Measurements from ENCODE around the gene NMNAT1.
"Not testable (repeated sequence)": the region's sequence is repeated elsewhere in the genome, so short reads cannot be mapped to it uniquely, and the experiment has no call there.

The NMNAT1 gene

DNA sequence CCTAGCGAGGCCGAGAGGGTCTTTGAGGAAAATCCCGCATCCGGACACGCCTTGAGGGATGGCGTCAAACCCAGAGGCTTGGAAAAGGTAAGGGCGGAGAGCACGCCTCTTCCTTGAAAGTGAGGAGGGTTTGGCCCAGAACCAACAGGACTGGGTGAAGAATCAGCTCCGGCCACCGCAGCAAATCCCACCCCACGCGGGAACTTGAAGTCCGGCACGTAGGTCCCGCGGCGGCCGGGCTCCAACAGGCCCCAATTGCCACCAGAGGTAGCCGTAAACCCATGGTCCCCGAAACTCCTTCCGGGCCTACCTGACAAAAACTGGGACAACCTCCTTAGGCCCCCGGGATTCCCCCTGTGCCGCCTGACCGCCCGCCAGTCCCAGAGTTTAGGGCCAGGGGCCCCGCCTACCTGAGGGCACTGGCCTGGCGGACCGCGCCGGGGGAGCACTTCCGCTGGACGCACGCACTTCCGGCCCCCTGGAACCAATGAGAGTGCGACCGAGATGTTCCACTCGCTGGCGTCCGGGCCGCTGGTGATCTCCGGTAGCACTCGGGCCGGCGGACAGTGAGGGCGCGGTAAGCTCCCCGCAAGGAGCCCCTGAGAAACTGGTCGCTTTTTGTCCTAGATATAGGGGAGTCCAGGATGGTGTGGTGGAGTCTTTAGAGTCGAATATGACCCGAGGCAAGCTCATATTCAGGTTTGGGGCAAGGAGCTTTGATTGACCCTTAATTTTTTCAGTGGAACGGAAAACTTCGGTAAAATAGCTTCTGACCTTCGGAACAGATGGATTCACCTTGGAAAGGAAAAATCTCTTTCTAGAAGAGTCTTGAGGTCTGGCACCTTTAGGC lies at the start of gene NMNAT1, which contains the start of gene LZIC:
NMNAT1 (plus strand) TSS at position 537 of the 850 bp plus-strand sequence. CDS start 28,599 bp downstream, outside the sequence.
LZIC (minus strand) TSS at position 453 of the 850 bp plus-strand sequence. CDS start 6,772 bp downstream, outside the sequence.
- in situ Hi-C loops (cut with HindIII; ENCODE audit: low sequenced_read_pairs) = no loop called here

DNA sequence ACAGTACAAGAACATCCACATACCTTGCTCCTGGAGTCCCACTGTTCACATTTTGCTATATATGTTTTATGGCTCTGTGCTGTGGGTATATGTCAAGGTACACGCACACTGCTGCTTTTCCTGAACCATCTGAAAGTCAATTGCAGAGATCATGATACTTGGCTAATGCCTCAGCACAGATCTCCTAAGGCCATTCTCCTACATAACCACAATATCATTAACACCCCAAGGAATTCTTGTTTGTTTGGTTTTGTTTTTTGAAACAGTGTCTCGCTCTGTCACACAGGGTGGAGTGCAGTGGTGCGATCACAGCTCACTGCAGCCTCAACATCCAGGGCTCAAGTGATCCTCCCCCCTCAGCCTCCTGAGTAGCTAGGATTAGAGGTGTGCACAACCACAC lies 49.2 kb upstream of the NMNAT1 start:
- in situ Hi-C loops (cut with HindIII; ENCODE audit: low sequenced_read_pairs) = loop anchor here (5.0 kb wide), 1 partner anchor 98 kb away; no protein-coding TSS in a partner anchor

DNA sequence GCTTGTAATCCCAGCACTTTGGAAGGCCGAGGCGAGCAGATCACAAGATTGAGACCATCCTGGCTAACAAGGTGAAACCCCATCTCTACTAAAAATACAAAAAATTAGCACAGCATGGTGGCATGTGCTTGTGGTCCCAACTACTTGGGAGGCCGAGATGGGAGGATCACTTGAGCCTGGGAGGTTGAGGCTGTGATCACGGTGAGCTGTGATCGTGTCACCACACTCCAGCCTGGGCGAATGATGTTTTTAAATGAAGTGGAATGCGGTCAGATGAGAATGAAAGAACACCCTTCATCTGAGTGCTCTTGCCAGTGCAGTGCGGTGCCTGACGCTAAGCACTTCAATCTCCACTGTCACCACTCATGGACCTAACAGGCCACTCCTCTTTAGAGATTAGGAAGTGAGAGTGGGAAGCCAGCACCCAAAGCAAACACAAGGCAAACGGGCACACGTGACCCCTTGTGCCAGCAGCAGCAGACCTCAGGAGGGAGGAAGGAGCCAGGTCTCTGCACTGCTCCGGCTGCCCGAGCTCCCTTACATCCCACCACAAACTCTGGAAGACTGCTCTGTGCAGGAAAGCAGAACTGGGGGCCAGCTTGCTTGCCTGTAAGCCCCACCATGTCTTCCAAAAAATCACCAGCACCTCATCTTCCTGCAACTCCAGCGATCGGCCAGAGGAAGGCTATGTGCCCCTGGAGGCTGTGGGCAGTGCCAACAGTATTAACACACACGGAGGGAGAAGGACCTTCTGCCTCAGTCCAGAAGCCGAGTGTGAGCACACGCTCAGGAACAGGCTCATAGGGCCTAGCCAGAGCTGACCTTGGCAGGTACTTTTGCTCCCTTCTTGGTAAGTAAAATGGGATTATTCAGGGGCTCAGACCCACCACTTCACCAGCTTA lies 42.9 kb upstream of the NMNAT1 start:
- in situ Hi-C loops (cut with HindIII; ENCODE audit: low sequenced_read_pairs) = no loop called here

DNA sequence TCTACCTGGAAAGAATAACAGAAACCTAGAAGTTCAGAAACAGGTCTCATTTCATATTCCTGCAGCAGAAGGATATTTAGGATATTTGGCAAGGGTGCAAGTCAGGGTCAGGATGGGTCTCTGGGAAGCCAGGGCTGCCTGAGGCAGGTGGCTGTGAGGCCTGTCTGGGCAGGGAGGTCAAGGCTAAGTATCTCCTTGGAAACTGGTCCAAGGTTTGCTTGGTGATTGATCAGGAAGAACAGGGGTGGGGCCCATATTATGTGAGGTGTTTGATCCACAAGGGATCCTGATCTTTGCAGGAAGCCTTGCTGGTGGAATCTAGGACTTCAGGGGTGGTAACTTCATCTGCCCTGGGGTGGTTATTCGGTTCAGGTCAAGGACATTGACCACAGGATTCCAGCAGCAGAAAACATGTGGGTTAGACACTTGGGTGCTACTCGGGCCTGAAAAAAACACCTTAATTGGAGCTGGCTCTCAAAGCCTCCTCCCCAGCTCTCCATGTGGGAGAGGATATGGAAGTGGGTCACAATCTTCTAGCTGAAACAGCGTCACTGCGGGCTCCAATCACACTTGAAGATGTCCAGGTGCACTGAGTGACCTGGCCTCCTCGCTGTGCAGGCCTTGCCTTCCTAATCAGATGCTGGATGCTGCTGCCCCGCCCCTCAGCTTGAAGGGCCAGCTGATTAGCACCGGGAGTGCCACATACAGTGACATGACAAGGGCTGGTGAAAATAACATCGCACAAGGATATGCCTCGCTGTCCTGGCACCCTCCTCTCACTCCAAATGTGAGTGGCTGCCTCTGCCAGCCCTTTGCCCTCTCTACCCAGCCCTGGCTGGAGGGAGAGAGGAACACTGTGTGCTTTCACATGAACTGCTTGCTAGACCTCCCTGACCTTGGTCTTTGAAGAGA lies 41.9 kb upstream of the NMNAT1 start:
- in situ Hi-C loops (cut with HindIII; ENCODE audit: low sequenced_read_pairs) = no loop called here

DNA sequence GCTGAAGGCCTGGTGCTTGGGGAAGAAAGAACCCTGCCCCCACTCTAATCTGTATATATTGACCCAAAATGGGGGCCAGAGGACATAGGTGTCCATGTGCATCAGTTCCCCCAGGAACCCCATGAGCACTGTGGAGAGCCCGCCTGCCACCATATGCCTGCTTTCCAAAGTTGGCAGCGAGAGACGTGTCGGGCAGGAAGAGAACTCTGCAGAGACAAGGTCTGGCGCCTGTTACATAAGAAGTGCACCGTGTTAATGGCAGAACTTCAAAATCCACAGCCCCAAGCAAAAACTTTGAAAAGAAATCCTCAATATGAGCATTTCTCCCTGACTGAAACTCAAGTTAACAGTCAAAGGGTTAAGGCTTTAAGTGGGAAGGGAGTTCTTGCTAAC lies 41.2 kb upstream of the NMNAT1 start:
- in situ Hi-C loops (cut with HindIII; ENCODE audit: low sequenced_read_pairs) = no loop called here

DNA sequence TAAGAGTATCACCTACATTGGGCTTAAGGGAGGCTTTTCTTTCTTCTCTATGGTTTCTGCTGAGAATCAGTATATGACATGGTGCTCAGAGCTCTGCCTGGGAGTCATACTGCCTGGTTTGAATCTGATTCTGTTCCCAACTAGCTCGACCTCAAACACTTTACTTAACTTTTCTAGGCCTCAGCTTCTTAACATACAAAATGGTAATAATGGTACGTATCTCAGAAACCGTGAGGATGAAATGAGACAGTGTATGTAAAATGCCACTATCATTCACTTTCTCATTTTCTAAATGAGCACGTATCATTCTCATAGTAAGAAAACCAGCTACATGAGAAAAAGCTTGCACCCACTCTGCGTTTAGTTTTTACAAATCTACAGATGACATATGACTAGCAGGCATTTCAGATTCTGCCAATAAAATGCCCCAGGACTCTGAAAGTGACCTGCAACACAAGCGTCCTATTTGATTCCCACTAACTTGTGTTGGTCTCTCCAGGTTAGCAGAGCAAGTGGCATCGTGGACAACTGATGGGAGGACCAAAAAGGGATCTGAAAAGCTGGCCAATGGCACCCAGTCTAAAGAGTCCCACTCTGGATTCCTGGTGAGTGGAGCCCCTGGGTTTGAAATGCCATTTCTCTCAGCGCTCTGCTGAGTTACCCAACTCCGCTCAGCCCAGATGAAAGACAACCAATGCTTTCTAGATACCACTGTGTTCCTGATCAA lies 39.3 kb upstream of the NMNAT1 start:
- in situ Hi-C loops (cut with HindIII; ENCODE audit: low sequenced_read_pairs) = no loop called here

DNA sequence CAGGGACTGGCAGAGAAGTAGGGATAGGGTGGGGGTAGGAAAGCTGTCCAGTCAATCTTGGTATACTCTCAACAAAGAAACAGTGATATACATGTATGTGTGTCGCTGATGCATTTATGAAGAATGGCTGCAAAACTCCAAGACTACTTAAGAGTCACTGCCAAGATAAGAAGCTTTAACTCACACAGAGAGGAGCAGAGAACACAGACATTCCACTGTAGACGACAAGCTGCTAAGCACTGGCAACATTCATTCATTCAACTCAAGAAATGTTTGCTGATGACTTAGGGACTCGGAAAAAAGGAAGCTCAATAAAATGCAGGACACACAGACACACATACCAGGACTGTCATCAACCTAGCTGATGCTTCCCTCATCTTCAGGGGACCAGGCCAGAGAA lies 38.7 kb upstream of the NMNAT1 start:
- in situ Hi-C loops (cut with HindIII; ENCODE audit: low sequenced_read_pairs) = no loop called here

DNA sequence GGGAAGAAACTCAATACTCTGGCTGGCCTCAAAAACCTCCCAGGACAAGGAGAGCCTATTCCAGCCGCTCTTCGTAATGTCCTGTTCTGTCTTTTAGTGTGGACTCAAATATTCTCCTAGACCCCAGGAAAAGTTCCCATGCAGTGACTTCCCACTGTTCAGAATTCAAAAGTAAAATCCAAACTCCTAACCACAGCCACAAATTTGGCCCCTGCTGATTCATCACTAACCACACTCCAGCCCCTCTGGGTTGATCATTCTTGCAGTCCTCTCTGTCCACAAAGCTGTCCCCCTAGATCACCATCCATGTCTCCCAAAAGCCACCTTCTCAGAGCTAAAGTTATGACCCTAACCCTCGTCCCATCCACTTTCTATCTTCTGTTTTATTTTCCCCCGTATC lies 38.3 kb upstream of the NMNAT1 start:
- in situ Hi-C loops (cut with HindIII; ENCODE audit: low sequenced_read_pairs) = no loop called here

DNA sequence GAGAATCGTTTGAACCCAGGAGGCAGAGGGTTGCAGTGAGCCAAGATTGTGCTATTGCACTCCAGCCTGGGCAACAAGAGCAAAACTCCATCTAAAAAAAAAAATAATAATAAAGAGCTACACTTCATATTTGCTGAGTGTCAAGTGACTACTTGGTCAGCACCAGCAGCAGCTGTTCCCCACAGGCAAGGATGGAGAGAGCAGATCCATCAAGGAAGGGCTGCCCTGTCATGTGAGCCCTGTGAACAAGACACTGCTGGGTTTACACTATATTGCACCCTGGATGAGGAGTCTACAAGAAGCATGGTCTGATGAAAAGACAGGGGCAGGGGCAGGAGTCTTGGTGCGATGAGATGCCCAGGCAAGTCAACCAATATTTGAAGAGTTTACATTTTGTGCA lies 36.8 kb upstream of the NMNAT1 start:
- in situ Hi-C loops (cut with HindIII; ENCODE audit: low sequenced_read_pairs) = no loop called here

DNA sequence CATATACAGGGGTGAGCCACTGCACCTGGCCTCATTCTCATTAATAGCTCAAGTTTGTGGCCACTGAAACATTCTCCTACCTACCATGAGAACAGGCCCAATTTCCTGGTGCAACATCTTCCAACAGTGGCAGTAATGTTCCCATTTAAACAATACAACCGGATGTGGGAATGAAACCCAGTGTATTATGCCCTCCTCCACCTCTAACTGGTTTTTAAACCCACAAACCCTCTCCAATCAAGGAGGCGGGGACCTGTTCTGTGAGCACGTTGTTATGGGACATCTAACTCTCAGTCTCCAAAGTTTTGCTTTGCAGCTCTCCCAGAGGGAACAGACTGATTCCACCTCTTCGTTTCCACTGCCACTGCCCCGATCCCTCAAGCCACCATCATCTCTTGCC lies 35.8 kb upstream of the NMNAT1 start:
- in situ Hi-C loops (cut with HindIII; ENCODE audit: low sequenced_read_pairs) = no loop called here

DNA sequence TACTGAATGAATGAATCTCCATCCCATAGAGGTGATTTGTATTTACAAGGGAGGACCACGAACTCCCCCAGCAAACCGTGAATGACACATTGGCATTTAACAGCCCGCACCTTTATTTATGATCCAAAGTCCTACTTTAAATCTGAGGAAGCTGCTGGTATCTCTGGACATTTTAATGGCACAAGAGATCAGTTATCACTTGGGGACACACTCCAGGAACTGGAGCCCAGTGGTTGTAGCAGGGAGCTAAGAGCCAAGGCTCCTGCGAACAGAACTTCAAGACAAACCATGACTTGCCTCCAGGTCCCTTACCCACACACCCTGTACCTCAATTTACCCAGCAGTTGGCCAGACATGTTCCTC lies 34.4 kb upstream of the NMNAT1 start:
- in situ Hi-C loops (cut with HindIII; ENCODE audit: low sequenced_read_pairs) = no loop called here

DNA sequence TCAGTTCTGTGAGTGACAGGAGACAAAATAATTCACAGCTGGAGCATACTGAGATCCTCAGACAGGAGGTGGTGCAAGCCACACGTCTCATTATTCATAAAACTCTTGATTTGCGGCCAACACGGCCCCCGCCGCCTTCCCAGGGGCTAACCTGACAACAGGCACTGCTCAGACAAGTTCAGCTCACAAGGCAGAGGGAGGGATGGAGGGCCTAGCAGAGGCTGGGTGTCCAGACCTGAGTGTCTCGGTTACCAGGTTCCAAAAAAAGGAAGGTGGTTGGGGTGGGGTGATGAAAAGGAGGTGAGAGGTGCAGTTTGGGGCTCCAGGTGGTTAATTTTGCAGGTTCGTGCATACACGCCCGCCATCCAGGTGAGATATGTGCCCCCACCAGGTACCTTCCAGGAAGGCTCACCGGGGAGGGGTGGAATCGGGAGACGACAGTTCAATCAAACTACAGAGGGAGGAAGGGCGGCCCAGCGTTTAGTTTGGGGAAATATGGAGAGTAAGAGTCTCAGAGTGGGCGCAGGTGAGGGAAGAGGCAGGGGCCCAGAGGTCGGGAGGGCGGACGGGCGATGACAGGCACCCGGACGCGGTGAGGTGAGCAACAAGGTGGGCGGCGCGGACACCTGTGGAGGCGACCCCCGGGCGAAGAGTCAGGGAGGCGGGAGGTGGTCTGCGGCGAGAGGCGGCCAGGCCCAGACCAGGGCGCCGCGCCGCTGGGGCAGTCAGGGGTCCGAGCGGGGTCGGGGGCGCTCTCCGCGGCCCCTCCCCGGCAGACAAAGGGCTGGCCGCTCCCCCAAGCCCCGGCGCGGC lies 33.8 kb upstream of the NMNAT1 start:
- in situ Hi-C loops (cut with HindIII; ENCODE audit: low sequenced_read_pairs) = no loop called here

DNA sequence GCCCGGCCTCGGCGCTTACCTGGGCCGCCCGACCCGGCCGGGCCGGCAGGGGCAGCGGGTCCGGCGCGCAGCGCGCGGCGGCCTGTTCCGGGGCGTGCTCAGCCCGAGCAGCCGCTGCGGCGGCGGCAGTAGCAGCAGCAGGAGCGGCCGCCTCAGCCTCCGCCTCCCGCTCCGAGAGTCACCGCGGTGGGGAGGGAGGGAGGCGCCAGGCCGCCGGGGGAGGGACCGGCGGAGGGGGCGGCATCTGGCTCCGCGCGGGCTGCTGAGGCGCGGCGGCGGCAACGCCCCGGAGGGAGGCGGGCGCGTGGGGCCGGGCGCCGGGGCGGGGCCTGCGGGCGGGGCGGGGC lies 33.2 kb upstream of the NMNAT1 start, which contains the start of gene CTNNBIP1:
CTNNBIP1 (minus strand) TSS at position 194 of the 347 bp plus-strand sequence. CDS start 38,205 bp downstream, outside the sequence.
- in situ Hi-C loops (cut with HindIII; ENCODE audit: low sequenced_read_pairs) = no loop called here

DNA sequence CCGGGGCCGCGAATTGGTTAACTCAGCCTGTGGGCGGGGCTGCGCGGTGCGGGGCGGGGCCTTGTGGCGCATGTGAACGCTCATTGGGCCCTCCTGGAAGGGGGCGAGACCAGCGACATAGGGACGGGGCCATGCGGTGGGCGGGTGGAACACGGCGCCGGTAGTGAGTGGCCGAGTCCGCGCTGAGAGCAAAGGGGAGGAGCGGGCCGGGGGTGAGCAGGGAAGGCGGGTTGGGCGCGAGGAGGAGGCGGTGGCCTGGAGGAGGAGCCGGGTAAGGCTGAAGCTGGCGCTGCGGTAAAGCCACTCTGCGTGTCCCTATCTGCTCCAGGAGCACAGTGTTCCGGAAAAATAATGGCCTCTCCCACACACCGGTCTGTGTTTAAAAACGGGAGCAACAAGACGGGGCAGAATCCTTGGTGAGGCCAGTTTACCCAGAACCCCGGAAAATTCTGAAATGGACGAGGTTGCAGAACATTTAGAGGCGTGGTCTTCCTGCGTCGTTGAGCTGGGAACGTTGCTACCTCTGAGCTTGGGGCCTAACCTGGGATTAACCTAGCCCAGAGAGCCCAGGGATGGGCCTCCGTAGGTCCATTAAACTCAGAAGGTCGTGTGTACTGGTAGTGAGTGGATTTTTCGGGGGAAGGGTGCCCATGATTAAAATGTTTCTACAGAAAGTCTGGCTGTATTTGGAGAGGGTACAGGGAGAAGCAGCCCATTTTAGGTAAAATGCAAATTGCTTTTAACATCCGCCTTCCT lies 32.7 kb upstream of the NMNAT1 start:
- in situ Hi-C loops (cut with HindIII; ENCODE audit: low sequenced_read_pairs) = no loop called here

DNA sequence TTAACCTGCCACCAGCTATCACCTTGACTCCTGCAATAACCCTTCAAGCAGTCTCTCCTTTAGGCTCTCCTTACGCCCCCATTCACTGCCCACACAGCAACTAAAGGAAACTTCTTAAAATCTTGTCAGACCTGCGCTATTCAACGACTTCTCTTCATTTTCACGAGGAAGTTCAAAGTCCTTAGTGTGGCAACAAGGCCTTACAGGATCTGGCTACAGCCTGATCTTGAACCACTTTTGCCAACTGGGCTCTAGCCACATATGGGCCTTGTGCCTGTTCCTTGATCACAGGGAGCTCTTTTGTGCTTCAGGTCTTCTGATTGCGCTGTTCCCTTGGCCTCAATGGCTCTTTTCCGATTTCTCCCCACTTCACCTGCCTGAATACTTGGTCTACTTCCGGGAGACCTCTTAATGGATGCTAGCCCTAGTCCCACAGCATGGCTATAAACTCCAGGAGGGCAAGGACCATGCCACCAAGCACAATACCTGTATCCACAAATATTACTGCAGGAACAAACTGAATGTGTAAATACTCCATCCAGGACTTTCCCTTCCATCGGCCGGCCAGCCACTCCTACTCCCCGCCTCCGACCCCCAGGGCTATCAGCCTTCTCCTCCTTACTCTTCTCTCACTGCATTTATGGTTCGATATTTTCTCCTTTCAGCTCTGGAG lies 30.9 kb upstream of the NMNAT1 start:
- in situ Hi-C loops (cut with HindIII; ENCODE audit: low sequenced_read_pairs) = no loop called here

DNA sequence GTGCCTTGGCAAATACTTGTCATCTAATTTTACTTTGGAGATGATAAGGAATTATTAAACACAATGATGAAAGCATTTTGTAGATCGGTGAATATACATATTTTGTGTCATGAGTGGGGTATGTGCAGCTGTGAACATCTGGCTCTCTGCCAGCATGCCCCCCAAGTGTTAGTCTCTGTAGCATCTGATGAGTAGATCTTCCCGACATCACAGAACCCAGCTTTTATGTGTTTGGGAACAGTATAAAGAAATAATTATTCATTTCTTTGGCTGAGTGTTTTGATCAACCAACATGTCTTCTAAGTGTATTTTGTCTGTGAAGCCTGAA lies 28.7 kb upstream of the NMNAT1 start:
- in situ Hi-C loops (cut with HindIII; ENCODE audit: low sequenced_read_pairs) = no loop called here

DNA sequence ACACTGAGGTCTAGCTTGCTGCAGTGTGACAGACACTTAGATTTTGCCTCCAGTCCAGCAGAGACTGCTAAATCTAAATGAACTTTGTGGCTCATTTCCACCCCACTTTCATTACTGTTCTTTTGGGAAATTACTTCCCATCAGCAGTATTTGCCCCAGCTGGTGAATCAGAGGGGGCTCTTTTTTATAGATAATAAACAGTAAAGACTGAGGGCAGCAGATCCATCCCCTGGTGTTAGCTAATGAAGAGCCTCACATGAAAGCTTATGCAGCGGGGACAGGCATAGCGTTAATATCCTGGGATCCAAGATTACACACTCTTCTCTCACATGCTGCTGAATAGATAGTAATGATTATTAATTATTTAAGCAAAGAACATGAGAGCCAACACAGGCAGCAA lies 26.8 kb upstream of the NMNAT1 start:
- in situ Hi-C loops (cut with HindIII; ENCODE audit: low sequenced_read_pairs) = no loop called here

DNA sequence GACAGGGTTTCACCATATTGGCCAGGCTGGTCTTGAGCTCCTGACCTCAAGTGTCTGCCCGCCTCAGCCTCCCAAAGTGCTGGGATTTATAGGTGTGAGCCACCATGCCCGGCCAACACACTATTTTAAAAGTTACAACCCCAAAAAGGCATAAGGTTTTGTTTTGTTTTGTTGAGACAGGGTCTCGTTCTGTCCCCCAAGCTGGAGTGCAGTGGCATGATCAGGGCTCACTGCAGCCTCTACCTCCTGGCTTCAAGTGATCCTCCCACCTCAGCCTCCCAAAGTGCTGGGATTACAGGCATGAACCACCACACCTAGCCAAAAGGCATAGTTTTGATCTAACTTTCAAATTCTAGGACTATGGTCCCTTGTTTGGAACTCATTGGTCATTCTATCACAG lies 25.8 kb upstream of the NMNAT1 start:
- in situ Hi-C loops (cut with HindIII; ENCODE audit: low sequenced_read_pairs) = not testable (repeated sequence)

All from endothelial cell of hepatic sinusoid (primary cell).